ENCODE measurements around the gene EDC3.

EDC3 gene

DNA sequence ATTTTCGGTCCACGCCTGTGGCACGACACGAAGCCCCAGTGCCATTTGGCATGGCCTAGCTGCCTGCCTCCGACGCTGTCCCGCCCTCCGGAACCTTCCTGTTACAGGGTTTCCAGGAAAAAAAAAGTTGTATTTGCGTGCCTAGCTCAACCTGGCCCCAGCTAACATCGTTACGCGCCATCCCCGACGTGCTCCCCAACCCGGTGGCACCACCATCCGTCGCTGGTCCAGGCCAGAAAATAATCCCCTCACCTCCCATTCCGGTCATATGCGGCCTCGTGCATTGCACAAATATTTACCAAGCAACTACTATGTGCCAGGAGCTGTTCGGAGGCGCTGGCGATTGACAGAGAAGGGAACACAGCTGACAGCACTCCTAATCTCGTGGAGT, 30.9 kb upstream of the EDC3 start:
- no peak overlapping the region for H3K4me3 ChIP-seq (IDR thresholded peaks at IDR 0.05; ENCODE audit: insufficient read depth, low read depth, low read length)
- no peaks in the 10 kb centered on the region for H4K20me1 ChIP-seq (ENCODE audit: insufficient read depth)
- H3K36me3 ChIP-seq (ENCODE audit: insufficient read depth): no peaks in the 10 kb centered on the region
- no peak overlapping the region for H3K27ac ChIP-seq
- peak overlapping the region; percentile 87; the same call in 1 of the 2 replicates for H2AFZ ChIP-seq (ENCODE audit: low read depth)
- no peaks in the 10 kb centered on the region for H3K27me3 ChIP-seq (ENCODE audit: insufficient read depth, low read depth)
- peak overlapping the region; percentile 54; the same call in 1 of the 2 replicates for H3K9ac ChIP-seq
- no peak for TF ChIP-seq CTCF (conservative IDR thresholded peaks at IDR 0.05; ENCODE audit: low read depth, low read length)
- no peaks in the 10 kb centered on the region for H3K79me2 ChIP-seq (ENCODE audit: insufficient read depth, low read depth)
- H3K4me1 ChIP-seq (ENCODE audit: low read depth, poor library complexity, severe bottlenecking): peaks cover 13% of the 10 kb centered on the region
- peak overlapping the region; percentile 53 for H3K4me2 ChIP-seq

DNA sequence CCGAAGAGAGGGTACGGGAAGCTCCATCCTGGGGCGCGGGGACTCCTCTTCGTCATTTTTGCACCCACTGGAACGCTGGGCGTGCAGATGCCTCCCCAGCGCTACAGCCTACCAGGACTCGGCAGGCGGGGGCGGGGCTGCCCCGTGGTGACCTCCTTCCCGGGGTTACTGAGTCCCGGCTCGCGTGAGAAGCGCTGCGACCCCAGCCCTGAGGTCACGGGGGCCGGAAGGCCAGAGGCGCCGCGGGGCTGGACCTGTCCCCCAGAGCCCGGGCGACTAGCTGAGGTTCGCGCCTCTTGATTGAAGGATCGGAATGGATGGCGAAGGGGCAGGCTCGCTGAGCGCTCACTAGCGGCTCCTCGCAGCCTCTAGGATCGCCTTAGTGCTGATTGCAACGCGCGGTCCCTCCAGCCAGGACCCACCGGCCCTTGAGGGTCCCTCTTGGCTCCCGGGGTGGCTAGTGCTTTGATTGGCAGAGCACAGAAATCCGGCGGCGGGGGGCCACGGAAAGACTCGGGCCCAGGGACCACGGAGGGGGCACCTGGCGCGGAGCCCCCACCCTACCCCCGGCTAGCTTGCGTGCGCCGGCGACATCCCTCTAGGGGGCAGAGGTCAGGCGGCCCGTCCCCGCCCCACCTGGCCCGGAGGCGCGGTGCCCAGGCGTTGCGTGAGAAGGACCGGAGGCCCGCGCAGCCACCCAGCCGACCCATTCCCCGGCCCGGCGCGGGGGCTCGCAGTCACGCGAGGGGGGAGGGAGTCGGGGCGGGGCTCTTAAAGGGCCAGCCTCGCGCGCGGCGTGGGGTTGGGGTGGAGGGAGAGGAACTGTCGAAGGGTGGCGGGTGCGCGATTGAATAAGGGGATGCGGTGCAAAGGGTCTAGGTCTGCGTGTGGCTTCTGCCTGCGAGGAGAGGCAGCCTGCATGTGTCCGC, 30.3 kb upstream of the EDC3 start:
- no peak overlapping the region for H3K4me3 ChIP-seq (IDR thresholded peaks at IDR 0.05; ENCODE audit: insufficient read depth, low read depth, low read length)
- peak overlapping the region; percentile 87 for H2AFZ ChIP-seq (ENCODE audit: low read depth)

GRCh38 chr15:74725225-74725774, 29.5 kb upstream of the EDC3 start, which contains the start of gene CYP1A1:
CYP1A1 (minus strand) TSS chr15:74725528; CDS start chr15:74723097, 2,431 bp downstream.
- peaks cover 13% of the 10 kb centered on the region for H3K4me1 ChIP-seq (ENCODE audit: low read depth, poor library complexity, severe bottlenecking)
- no peaks in the 10 kb centered on the region for H4K20me1 ChIP-seq (ENCODE audit: insufficient read depth)
- no peaks in the 10 kb centered on the region for H3K36me3 ChIP-seq (ENCODE audit: insufficient read depth)
- no peak within 1 kb of the TSS for H3K4me3 ChIP-seq (IDR thresholded peaks at IDR 0.05; ENCODE audit: insufficient read depth, low read depth, low read length)
- peak within 1 kb of the TSS; percentile 23; the same call in 1 of the 2 replicates for H3K27ac ChIP-seq
- peak within 1 kb of the TSS; percentile 53 for H3K4me2 ChIP-seq
- no peak for TF ChIP-seq CTCF (conservative IDR thresholded peaks at IDR 0.05; ENCODE audit: low read depth, low read length)
- H2AFZ ChIP-seq (ENCODE audit: low read depth): peak within 1 kb of the TSS; percentile 87
- no peaks in the 10 kb centered on the region for H3K27me3 ChIP-seq (ENCODE audit: insufficient read depth, low read depth)
- peak within 1 kb of the TSS; percentile 54; the same call in 1 of the 2 replicates for H3K9ac ChIP-seq
- H3K79me2 ChIP-seq (ENCODE audit: insufficient read depth, low read depth): no peaks in the 10 kb centered on the region

More for the DNA sequence above, 30.3 kb upstream of the EDC3 start:
- H3K79me2 ChIP-seq (ENCODE audit: insufficient read depth, low read depth): no peaks in the 10 kb centered on the region
- H3K36me3 ChIP-seq (ENCODE audit: insufficient read depth): no peaks in the 10 kb centered on the region
- H3K27ac ChIP-seq: peak overlapping the region; percentile 23; the same call in 1 of the 2 replicates
- 0 out of 2 replicates have a peak, but pooled peaks have one; percentile 19 for TF ChIP-seq CTCF (conservative IDR thresholded peaks at IDR 0.05; ENCODE audit: low read depth, low read length)
- peak overlapping the region; percentile 53 for H3K4me2 ChIP-seq
- no peaks in the 10 kb centered on the region for H3K27me3 ChIP-seq (ENCODE audit: insufficient read depth, low read depth)
- no peaks in the 10 kb centered on the region for H4K20me1 ChIP-seq (ENCODE audit: insufficient read depth)
- peak overlapping the region; percentile 54; the same call in 1 of the 2 replicates for H3K9ac ChIP-seq
- H3K4me1 ChIP-seq (ENCODE audit: low read depth, poor library complexity, severe bottlenecking): peaks cover 13% of the 10 kb centered on the region

DNA sequence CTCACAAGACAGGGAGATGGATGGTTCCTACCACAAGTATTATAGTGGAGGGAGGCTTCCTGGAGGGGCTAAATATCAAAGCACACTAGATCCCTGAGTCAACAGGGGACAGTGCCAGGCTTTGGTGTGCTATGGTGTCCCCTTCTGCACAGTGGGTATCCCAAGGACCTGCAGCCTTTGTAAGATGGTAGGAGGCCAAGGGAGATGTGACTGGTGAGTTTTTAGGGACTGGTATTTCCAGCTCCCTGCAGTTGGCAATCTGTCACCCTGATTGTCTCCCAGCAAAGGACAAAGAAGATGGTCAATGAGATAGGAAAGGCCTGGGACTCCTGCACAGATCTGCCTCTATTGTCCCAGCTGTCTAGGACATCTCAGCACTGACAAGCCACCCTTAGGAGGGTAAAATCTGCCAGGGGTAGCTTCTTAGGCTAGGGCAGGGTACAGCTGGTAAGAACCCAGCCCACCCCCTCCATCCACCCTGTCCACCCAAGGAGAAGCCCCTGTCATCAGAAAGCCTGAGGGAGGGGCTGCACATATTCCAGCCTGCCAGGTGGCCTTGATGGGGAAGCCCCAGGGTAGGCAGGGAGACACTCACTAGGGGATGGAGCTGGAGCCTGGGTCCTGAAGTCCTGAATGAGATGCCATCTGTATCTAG, 28.9 kb upstream of the EDC3 start:
- H4K20me1 ChIP-seq (ENCODE audit: insufficient read depth): no peaks in the 10 kb centered on the region
- no peaks in the 10 kb centered on the region for H3K79me2 ChIP-seq (ENCODE audit: insufficient read depth, low read depth)
- H3K36me3 ChIP-seq (ENCODE audit: insufficient read depth): no peaks in the 10 kb centered on the region
- H3K27ac ChIP-seq: no peak overlapping the region
- H3K4me1 ChIP-seq (ENCODE audit: low read depth, poor library complexity, severe bottlenecking): peaks cover 13% of the 10 kb centered on the region
- no peaks in the 10 kb centered on the region for H3K27me3 ChIP-seq (ENCODE audit: insufficient read depth, low read depth)
- TF ChIP-seq CTCF (conservative IDR thresholded peaks at IDR 0.05; ENCODE audit: low read depth, low read length): no peak
- H3K9ac ChIP-seq: no peak overlapping the region
- 0 out of 2 replicates have a peak overlapping the region, but pooled peaks have one; percentile 17 for H3K4me2 ChIP-seq
- no peak overlapping the region; the same call in 1 of the 2 replicates for H2AFZ ChIP-seq (ENCODE audit: low read depth)
- no peak overlapping the region for H3K4me3 ChIP-seq (IDR thresholded peaks at IDR 0.05; ENCODE audit: insufficient read depth, low read depth, low read length)

Data from KMS-11 (cell line).